Measurements from ENCODE around the gene DHRS4L2.

GRCh38 chr14:24040692-24041091 is 52.0 kb downstream of the DHRS4L2 start:
- TF ChIP-seq CTCF (conservative IDR thresholded peaks at IDR 0.05; ENCODE audit: low read depth, low read length) (no peak), POLR2A (IDR thresholded peaks at IDR 0.05; ENCODE audit: low read depth, low read length) (no peak), RFX5 (IDR thresholded peaks at IDR 0.05; ENCODE audit: low read depth, low read length) (no peak), RCOR1 (IDR thresholded peaks at IDR 0.05; ENCODE audit: insufficient replicate concordance, low read length) (no peak), USF2 (IDR thresholded peaks at IDR 0.05; ENCODE audit: low read depth, low read length) (no peak), MXI1 (IDR thresholded peaks at IDR 0.05; ENCODE audit: borderline replicate concordance, low read depth, low read length) (no peak), BHLHE40 (IDR thresholded peaks at IDR 0.05; ENCODE audit: low read depth, low read length) (no peak), FOS (IDR thresholded peaks at IDR 0.05; ENCODE audit: low read depth, low read length) (no peak), RAD21 (IDR thresholded peaks at IDR 0.05; ENCODE audit: low read length) (no peak), CHD1 (IDR thresholded peaks at IDR 0.05; ENCODE audit: low read depth, low read length) (no peak), CEBPB (IDR thresholded peaks at IDR 0.05; ENCODE audit: low read depth, low read length) (no peak)
